ENCODE results near the gene GPR65.

- TF ChIP-seq POLR2A (IDR thresholded peaks at IDR 0.05; ENCODE audit: low read length) (no peak), GATA1 (IDR thresholded peaks at IDR 0.05; ENCODE audit: low read depth, low read length) (no peak)
Measured at GRCh38 chr14:88017535-88017934, 12.6 kb downstream of the GPR65 start.

All from erythroblast (primary cell).